NCI-H82 (cell line): ENCODE measurements around the gene CXXC5.
"Not testable (repeated sequence)": the region's sequence is repeated elsewhere in the genome, so short reads cannot be mapped to it uniquely, and the experiment has no call there.

ENCODE experiments used
- DNase-seq: peaks from one replicate; lab custom pipeline; 2025; lab: John Stamatoyannopoulos, UW

The CXXC5 gene

GRCh38 chr5:139648205-139649081 lies at the start of gene CXXC5:
Gene CXXC5 (plus strand): TSS chr5:139648349. CDS start chr5:139680524, 32,175 bp downstream.
- peak; percentile 87 for DNase-seq

- not testable (repeated sequence) for DNase-seq
These were observed 49.6 kb upstream of the CXXC5 start for GRCh38 chr5:139598601-139598965.

DNA sequence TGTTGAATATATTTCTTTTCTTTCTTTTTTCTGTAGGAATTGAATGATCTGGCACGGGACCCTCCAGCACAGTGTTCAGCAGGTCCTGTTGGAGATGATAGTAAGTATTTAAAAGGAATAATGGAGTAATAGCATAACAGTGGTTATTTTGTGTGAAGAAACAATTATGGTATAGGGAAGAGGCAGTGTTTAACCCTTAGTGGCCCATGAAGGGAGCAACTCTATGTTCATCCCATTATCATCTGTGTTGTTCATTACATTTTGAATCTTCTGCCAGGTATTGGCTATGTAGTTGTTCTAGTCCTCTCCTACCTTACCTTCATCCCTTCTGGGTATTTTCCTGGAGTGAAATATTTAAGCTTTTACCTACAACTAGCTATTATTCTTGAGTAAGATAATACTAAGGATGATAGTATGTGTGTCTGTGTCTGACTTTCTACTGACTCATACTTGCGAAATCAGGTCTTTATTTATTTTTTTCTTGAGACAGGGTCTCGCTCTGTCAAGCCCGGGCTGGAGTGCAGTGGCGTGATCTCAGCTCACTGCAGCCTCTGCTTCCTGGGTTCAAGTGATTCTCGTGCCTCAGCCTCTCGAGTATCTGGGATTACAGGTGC lies 47.7 kb upstream of the CXXC5 start:
- DNase-seq: no peak

DNA sequence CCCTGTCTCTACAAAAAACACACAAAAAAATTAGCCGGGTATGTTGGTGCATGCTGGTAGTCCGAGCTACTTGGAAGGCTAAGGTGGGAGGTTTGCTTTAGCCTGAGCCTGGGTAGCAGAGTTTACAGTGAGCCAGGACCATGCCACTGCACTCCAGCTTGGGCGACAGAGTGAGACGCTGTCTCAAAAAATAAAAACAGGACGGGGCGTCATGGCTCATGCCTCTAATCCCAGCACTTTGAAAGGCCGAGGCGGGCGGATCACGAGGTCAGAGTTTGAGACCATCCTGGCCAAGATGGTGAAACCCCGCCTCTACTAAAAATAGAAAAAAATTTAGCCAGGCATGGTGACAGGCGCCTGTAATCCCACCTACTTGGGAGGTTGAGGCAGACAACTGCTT lies 46.7 kb upstream of the CXXC5 start:
- no peak for DNase-seq

- not testable (repeated sequence) for DNase-seq
These were observed 46.2 kb upstream of the CXXC5 start for GRCh38 chr5:139601948-139602347.

- DNase-seq: no peak
These were observed 42.3 kb upstream of the CXXC5 start for GRCh38 chr5:139605887-139606286.

DNA sequence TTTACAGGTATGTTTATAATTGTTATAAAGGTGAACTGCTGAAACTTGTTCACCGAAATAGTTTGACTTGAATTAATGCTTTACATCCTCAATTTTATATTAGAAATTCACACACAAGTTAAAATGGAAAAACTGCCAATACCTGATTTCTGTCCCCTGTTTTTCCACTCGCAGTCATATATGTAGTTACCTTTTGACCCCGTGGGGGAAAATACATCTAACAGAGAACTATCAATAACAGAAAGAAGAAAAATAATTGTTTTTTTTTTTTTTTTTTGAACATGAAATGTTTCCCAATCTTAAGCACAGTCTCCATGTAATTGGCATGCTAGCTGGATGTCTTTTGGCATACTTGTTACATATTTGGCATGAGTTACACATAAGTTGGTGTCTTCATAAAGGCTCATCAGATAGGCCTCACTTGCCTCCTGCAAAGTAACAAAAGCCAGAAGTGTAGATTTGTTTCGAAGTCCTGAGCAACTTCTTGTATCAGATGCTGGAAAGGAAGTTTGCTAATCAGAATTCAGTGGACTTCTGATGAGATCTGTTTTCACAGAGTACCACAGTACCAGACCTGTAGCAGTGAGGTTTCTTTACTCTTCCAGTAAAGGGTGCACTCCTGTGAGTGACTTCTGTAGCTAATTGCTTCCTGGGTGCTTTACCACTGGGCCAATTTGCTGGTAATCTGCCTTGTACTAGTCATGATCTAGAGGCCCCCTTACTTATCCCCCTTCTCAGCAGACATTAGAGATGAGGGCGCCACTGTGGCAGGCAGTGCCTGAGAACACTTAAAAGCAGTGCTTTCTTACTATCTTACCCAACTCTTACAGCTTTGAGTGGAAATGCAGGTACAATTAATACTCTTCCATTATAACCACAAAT lies 36.2 kb upstream of the CXXC5 start:
- DNase-seq: peak; percentile 10

DNA sequence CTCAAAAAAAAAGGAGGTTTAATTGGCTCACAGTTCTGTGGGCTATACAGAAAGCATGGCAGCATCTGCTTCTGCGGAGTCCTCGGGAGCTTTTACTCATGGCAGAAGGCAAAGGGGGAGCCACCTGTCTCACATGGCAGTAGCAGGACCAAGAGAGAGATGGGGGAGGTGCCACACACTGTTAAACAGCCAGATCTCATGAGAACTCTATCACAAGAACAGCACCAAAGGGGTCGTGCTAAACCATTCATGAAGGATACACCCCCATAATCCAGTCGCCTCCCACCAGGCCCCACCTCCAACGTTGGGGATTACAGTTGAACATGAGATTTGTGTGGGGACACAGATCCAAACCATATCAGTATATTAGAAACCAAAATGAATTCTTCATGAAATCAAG lies 28.3 kb upstream of the CXXC5 start:
- peak; percentile 62 for DNase-seq

DNA sequence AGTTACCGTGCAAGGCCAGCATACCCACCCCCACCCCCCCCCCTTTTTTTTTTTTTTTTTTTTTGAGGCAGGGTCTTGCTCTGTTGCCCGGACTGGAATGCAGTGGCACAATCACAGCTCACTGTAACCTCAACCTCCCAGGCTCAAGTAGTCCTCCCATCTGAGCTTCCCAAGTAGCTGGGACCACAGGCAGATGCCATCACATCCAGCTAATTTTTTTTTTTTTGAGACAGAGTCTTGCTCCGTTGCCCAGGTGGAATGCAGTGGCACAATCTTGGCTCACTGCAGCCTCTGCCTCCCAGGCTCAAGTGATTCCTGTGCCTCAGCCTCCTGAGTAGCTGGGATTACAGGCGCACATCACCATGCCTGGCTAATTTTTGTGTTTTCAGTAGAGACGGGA lies 22.8 kb upstream of the CXXC5 start:
- DNase-seq: not testable (repeated sequence)

GRCh38 chr5:139630855-139631254 lies 17.3 kb upstream of the CXXC5 start:
- no peak for DNase-seq

DNA sequence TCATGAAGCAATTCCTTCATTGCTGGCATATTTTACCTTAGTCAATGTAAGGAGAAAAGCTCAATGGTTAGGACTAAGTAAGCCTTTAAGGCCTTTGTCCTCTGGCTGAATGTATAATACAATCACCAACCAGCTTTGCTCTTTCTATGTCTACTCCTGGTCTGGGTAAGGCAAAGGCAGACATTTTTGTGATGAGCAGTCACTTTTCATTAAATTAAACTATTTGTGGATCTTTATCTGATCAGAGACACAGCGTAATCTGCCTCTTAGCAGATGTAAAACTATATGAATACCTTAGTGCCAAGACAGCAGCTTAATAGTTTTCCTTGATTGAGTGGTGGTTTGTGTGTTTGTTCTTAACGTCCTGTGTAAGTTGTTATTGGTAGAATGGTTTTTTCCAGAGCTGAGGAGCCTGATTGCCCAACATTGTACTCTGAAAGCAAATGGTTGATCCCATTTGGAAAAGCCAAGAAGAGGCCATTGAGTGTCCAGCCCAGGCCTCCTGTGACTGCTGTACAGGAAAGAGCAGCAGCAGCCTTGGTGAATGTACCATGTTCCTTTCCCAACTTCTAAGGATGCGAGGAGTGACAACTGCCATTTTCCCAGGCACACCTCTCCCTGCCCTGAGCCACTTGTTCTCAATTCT lies 16.5 kb upstream of the CXXC5 start:
- no peak for DNase-seq

DNA sequence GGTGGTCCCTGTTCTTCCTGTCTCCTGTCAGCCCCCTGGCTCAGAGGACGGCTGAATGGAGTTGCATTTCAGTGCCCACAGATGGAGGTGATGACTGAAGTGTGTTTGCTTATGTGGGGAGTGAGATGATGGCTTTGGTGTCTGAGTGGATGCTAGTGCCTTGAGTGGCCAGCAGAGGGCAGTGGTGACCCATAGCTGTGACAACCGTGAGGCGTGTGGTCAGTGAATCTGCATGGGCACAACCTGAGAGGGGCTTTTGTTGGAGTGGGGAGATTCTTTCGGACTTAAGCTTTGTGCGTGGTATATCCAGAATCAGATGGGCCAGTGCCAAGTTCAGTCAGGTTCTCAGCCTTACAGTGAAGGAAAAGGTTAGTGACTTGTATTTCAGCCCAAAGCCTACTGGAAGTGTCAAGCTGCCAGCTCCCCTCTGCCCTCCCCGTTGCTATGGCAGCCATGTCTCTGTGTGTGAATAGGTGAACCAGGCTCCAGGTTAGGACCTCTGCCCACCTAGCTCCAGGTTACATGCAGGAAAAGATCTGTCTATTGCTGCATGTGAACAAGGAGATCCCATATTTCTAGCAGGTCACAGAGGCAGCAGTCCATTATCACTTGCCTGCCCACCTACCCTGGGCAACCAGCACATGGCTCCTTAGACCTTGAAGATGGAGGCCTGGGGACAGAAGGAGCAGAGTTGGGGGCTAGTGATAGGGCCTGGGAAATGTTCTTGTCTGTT lies 14.7 kb upstream of the CXXC5 start:
- peak; percentile 83 for DNase-seq

DNA sequence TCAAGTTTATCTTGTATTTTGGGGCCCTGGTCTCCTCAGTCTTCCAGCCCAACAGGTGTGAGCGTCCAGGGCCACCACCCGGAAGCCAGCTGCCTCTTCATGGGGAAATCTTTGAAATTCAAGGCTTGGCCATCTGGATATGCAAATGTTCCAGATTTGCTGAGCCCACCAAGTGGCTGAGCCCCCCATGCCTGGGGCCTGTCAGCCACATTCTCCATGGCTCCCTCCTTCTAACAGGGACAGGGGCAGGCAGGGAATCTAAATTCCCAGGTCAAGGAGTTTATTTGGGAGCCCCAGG lies 14.2 kb upstream of the CXXC5 start:
- no peak for DNase-seq

- no peak for DNase-seq
These were observed 13.6 kb upstream of the CXXC5 start for GRCh38 chr5:139634541-139634940.

- DNase-seq: no peak
These were observed 13.0 kb upstream of the CXXC5 start for GRCh38 chr5:139635191-139635590.

DNA sequence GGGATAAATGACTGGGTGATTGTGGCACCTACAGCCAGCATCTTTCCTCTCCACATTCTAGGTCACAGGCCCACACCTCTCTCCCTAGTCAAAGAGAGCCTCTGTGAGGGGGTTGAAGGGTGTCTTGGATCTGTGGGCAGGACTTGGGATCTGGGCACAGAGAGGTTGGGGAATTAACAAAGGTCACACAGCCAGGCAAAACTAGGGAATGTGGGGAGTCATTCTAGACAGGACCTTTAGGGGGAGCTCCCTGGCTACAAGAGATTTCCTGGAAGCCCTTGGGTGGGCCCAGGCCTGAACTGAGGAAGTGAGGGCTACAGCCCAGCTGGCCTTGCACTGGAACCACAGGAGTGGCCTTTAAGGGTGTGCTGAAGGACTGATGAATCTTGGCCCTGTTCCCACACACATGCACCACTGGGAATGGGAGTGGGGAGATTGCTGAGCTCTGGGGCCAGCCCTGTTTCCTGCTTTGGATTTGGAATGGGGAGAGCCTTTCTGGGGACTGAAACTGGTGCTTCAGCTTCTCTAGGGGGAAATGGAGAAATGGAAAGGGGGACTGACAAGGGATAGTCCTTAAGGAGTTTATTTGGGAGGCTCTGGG lies 12.4 kb upstream of the CXXC5 start:
- DNase-seq: peak; percentile 74

DNA sequence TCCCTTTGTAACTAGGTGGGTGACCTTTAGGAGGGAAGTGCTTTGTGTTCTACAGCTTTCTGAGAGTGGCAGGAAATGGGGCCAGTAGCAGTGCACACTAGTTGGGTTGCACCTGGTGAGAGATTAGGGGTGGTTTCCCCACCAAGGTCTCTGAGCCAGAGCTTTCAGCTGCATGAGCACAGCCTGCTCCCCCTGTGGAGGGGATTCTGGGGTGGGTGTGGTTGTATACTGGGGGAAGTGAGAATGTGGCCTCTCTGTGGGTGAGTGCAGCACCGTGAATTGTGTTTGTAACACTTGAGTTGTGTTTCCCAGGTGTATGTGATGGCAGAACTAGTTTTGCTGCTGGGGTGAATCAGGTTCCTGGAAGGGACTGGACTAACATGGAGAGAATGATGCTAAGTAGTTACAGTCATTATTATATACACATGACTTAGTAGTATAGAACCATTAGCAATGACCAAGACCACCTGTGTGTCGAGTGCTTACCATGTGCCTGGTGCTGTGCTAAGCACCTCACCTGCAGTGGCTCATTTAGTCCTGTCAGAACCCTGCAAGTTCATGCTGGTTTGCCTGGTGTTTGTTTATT lies 11.8 kb upstream of the CXXC5 start:
- DNase-seq: peak; percentile 25

DNA sequence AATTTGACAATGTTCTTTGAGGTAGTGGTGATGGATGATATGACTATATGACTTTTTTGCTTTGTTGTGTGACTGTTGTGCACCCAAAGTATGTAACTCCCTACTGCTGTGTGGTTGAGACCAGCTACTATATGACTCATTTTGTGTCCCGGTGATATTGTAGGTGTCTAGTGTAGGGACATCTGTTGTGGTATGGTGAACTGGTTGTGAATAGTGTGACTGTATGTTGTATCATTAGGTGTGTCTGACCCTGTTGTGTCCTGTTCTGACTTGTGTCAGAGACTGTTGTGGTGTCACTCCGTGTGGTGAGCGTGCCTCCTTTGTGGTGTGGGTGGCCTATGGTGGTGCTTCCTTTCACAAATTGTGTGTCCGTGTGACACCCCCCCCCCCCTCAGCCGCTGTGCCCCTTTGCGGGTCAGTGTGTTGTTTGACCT lies 11.2 kb upstream of the CXXC5 start:
- no peak for DNase-seq

GRCh38 chr5:139637438-139638089 lies 10.6 kb upstream of the CXXC5 start:
- peak; percentile 86 for DNase-seq

GRCh38 chr5:139638090-139638735 lies 9.9 kb upstream of the CXXC5 start:
- peak; percentile 65 for DNase-seq
